Keratinocyte (primary cell): Measurements from ENCODE around the gene ULK4.

Experiments used
- EZH2 ChIP-seq: IDR thresholded peaks from one replicate; pipeline ENCODE4 v1.6.1; 2012; ENCODE audit warnings: inconsistent platforms, mild to moderate bottlenecking, low read length, moderate library complexity
- TF ChIP-seq, protein P1 (sequence below), 3 experiments: IDR thresholded peaks in 1 of 3; conservative IDR thresholded peaks in 1 of 3; optimal IDR thresholded peaks in 1 of 3; 2 replicates in 2 of 3; 3 replicates in 1 of 3; pipeline versions ENCODE3 to v1.5.1; 2011; ENCODE audit warnings: low read length in 3 of 3, mild to moderate bottlenecking in 3 of 3, moderate library complexity in 2 of 3, control low read depth in 1 of 3, inconsistent platforms in 1 of 3; ENCODE audit not compliant: insufficient read depth in 2 of 3; ENCODE audit errors: extremely low read depth in 1 of 3

DNA sequence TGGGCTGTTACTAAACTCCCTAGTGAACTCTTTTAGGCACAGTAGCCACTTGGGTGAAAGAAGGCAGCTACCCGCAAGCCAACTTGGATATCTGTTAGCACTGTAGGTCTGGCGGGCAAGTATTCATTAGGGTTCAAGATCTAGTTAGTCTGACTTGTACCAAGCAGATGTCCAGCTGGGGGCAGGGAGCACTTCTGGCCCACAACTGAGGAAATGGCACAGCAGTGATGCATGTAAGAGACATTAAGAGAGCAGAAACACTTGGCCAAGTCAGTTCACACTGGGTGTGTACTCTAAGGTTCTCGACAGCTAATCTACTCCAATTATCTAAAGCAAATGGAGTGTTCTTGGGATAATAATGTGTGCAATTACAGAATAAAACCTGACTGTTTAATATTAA, 630.9 kb downstream of the ULK4 start:
- TF ChIP-seq, protein P1, sequence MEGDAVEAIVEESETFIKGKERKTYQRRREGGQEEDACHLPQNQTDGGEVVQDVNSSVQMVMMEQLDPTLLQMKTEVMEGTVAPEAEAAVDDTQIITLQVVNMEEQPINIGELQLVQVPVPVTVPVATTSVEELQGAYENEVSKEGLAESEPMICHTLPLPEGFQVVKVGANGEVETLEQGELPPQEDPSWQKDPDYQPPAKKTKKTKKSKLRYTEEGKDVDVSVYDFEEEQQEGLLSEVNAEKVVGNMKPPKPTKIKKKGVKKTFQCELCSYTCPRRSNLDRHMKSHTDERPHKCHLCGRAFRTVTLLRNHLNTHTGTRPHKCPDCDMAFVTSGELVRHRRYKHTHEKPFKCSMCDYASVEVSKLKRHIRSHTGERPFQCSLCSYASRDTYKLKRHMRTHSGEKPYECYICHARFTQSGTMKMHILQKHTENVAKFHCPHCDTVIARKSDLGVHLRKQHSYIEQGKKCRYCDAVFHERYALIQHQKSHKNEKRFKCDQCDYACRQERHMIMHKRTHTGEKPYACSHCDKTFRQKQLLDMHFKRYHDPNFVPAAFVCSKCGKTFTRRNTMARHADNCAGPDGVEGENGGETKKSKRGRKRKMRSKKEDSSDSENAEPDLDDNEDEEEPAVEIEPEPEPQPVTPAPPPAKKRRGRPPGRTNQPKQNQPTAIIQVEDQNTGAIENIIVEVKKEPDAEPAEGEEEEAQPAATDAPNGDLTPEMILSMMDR (optimal IDR thresholded peaks at IDR 0.05 in 1 of 3, IDR thresholded peaks at IDR 0.05 in 1 of 3, conservative IDR thresholded peaks at IDR 0.05 in 1 of 3; ENCODE audit: extremely low read depth in 1 of 3, insufficient read depth in 2 of 3, low read length in 3 of 3) = no peak
- TF ChIP-seq EZH2 = no peak
